H1 (cell line): Measurements from ENCODE around the gene TGM4. TPM values are rescaled to one million over a fixed set of nuclear protein-coding genes. Genes with fewer than 3 reads are reported as not detected.

ENCODE experiments used
- CTCF ChIA-PET: fragments of 300-600 bp; sonication (Branson Sonifier 250); formaldehyde crosslinking; loops from one replicate; lab custom pipeline; 2021; ENCODE audit not compliant: partially characterized antibody; lab: Charles Lee
- POLR2A ChIA-PET: fragments of 300-600 bp; sonication (Branson Sonifier 250); formaldehyde crosslinking; loops from one replicate; lab custom pipeline; 2021; ENCODE audit warnings: inconsistent platforms; ENCODE audit not compliant: partially characterized antibody; lab: Charles Lee
- DNase-seq, 2 experiments: peaks; one replicate each; pipeline versions ENCODE4 v3.0.0 to v3.0.0-alpha.2; 2010 to 2022; ENCODE audit warnings: low spot score in 2 of 2, low read depth in 1 of 2, mixed read lengths in 1 of 2
- FAIRE-seq: peaks from 2 replicates; lab custom pipeline; 2011; peaks lifted over from hg19 to GRCh38; lab: Jason Lieb, UNC
- H2AFZ ChIP-seq: 2 replicates; pipeline ENCODE4 v1.8.1; 2012; ENCODE audit warnings: low read length, inconsistent platforms
- H2AK5ac ChIP-seq: 2 replicates; pipeline ENCODE4 v1.6.1; 2013; ENCODE audit warnings: low read depth, low read length
- H2BK120ac ChIP-seq: replicated peaks from 2 replicates; pipeline ENCODE3; 2013; ENCODE audit warnings: low read depth, low read length, inconsistent platforms
- H2BK12ac ChIP-seq: 2 replicates; pipeline ENCODE4 v1.6.1; 2013; ENCODE audit warnings: low read depth, low read length
- H2BK15ac ChIP-seq: 2 replicates; pipeline ENCODE4 v1.6.1; 2013; ENCODE audit warnings: low read length
- H2BK20ac ChIP-seq: 2 replicates; pipeline ENCODE4 v1.6.1; 2013; ENCODE audit warnings: low read length
- H2BK5ac ChIP-seq: 2 replicates; pipeline ENCODE4 v1.6.1; 2013; ENCODE audit warnings: low read depth, low read length
- H3K14ac ChIP-seq: 2 replicates; pipeline ENCODE4 v1.6.1; 2013; ENCODE audit warnings: inconsistent platforms; ENCODE audit not compliant: insufficient read length
- H3K18ac ChIP-seq: 2 replicates; pipeline ENCODE4 v1.6.1; 2013; ENCODE audit warnings: low read length; ENCODE audit errors: extremely low read depth
- H3K23ac ChIP-seq: 2 replicates; pipeline ENCODE4 v1.6.1; 2013; ENCODE audit warnings: inconsistent platforms; ENCODE audit not compliant: insufficient read length
- H3K23me2 ChIP-seq: 2 replicates; pipeline ENCODE4 v1.6.1; 2013; ENCODE audit warnings: low read depth, low read length
- H3K27ac ChIP-seq: 2 replicates; pipeline ENCODE4 v1.6.1; 2011; ENCODE audit warnings: low read depth, low read length, inconsistent platforms
- H3K27me3 ChIP-seq, 4 experiments: replicated peaks in 1 of 4; 1 replicate in 1 of 4; 2 replicates in 3 of 4; pipeline versions ENCODE4 v1.6.1 to v1.8.1; 2011 to 2013; ENCODE audit warnings: low read length in 3 of 4, mild to moderate bottlenecking in 3 of 4, inconsistent platforms in 2 of 4, mixed read lengths in 2 of 4, moderate library complexity in 1 of 4; ENCODE audit not compliant: control insufficient read depth in 3 of 4, insufficient read depth in 3 of 4; ENCODE audit errors: extremely low read depth in 1 of 4
- H3K36me3 ChIP-seq, 4 experiments: 2 replicates each; pipeline versions ENCODE4 v1.6.1 to v1.8.1; 2011 to 2013; ENCODE audit warnings: mild to moderate bottlenecking in 4 of 4, low read length in 3 of 4, moderate library complexity in 2 of 4, control low read depth in 1 of 4, inconsistent platforms in 1 of 4; ENCODE audit not compliant: insufficient read depth in 4 of 4, control insufficient read depth in 2 of 4
- H3K4ac ChIP-seq: replicated peaks from 2 replicates; pipeline ENCODE3; 2013; ENCODE audit warnings: low read length, low read depth, mixed read lengths, inconsistent platforms; ENCODE audit not compliant: insufficient read length
- H3K4me1 ChIP-seq, 4 experiments: replicated peaks in 1 of 4; 1 replicate in 1 of 4; 2 replicates in 3 of 4; pipeline versions ENCODE4 v1.6.1 to v1.8.1; 2011 to 2013; ENCODE audit warnings: low read length in 3 of 4, inconsistent platforms in 2 of 4, mixed read lengths in 1 of 4; ENCODE audit not compliant: insufficient read depth in 4 of 4, control insufficient read depth in 3 of 4
- H3K4me2 ChIP-seq, 2 experiments: 2 replicates each; pipeline versions ENCODE4 v1.6.1 to v1.8.1; 2011 to 2013; ENCODE audit warnings: low read depth in 2 of 2, low read length in 2 of 2, control low read depth in 1 of 2, inconsistent platforms in 1 of 2, mild to moderate bottlenecking in 1 of 2; ENCODE audit not compliant: insufficient read depth in 1 of 2
- H3K4me3 ChIP-seq, 4 experiments: fragments of 200-600, 300-600 bp in 1 of 4; sonication (generic), shearing (Covaris generic), sonication (Bioruptor Twin) in 1 of 4; 2 replicates each; pipeline versions ENCODE4 v1.5.1 to v1.8.1; 2011 to 2016; ENCODE audit warnings: low read length in 4 of 4, low read depth in 3 of 4, control low read depth in 2 of 4, inconsistent platforms in 2 of 4, mild to moderate bottlenecking in 2 of 4, mixed read lengths in 1 of 4, moderate library complexity in 1 of 4; ENCODE audit not compliant: insufficient read depth in 2 of 4; ENCODE audit errors: extremely low read depth in 1 of 4
- H3K56ac ChIP-seq: replicated peaks from 2 replicates; pipeline ENCODE3; 2013; ENCODE audit warnings: low read depth, mild to moderate bottlenecking, mixed read lengths, low read length, inconsistent platforms; ENCODE audit not compliant: insufficient read length
- H3K79me1 ChIP-seq: 2 replicates; pipeline ENCODE4 v1.6.1; 2013; ENCODE audit warnings: low read depth, low read length, control low read depth
- H3K79me2 ChIP-seq, 2 experiments: 2 replicates each; pipeline versions ENCODE4 v1.6.1 to v1.8.1; 2012 to 2013; ENCODE audit warnings: low read length in 2 of 2, mild to moderate bottlenecking in 2 of 2, inconsistent platforms in 1 of 2; ENCODE audit not compliant: insufficient read depth in 2 of 2, control insufficient read depth in 1 of 2
- H3K9ac ChIP-seq, 4 experiments: replicated peaks in 1 of 4; 1 replicate in 1 of 4; 2 replicates in 3 of 4; pipeline versions ENCODE4 v1.6.1 to v1.8.1; 2011 to 2013; ENCODE audit warnings: low read depth in 3 of 4, low read length in 3 of 4, control low read depth in 2 of 4, mild to moderate bottlenecking in 2 of 4, moderate library complexity in 2 of 4, inconsistent platforms in 1 of 4; ENCODE audit errors: extremely low read depth in 1 of 4
- H3K9me3 ChIP-seq, 2 experiments: 2 replicates each; pipeline versions ENCODE4 v1.6.1 to v1.8.1; 2012 to 2013; ENCODE audit warnings: mild to moderate bottlenecking in 2 of 2, moderate library complexity in 2 of 2, control low read depth in 1 of 2, inconsistent platforms in 1 of 2, low read depth in 1 of 2, low read length in 1 of 2, mixed read lengths in 1 of 2; ENCODE audit not compliant: insufficient read depth in 2 of 2
- H4K20me1 ChIP-seq, 2 experiments: replicated peaks in 1 of 2; 2 replicates each; pipeline versions ENCODE3 to v1.8.1; 2011 to 2013; ENCODE audit warnings: inconsistent platforms in 2 of 2, low read length in 2 of 2, mild to moderate bottlenecking in 1 of 2; ENCODE audit not compliant: insufficient read depth in 2 of 2, control insufficient read depth in 1 of 2
- H4K5ac ChIP-seq: 2 replicates; pipeline ENCODE4 v1.6.1; 2013; ENCODE audit warnings: low read length, low read depth, mixed read lengths, inconsistent platforms; ENCODE audit not compliant: insufficient read length
- H4K8ac ChIP-seq: 2 replicates; pipeline ENCODE4 v1.8.0; 2013; ENCODE audit warnings: mild to moderate bottlenecking, moderate library complexity, low read length, inconsistent platforms; ENCODE audit not compliant: insufficient read depth; ENCODE audit errors: extremely low read depth
- H4K91ac ChIP-seq: replicated peaks from 2 replicates; pipeline ENCODE3; 2013; ENCODE audit warnings: low read length, mixed read lengths, inconsistent platforms; ENCODE audit not compliant: insufficient read length
- BACH1 ChIP-seq: IDR thresholded peaks from 2 replicates; pipeline ENCODE4 v1.6.1; 2012; ENCODE audit warnings: low read length, improper control_type of control experiment
- BCL11A ChIP-seq, 2 experiments: IDR thresholded peaks; one replicate each; pipeline ENCODE4 v1.6.1; 2011; ENCODE audit warnings: low read depth in 2 of 2, low read length in 2 of 2, mild to moderate bottlenecking in 2 of 2
- CHD1 ChIP-seq: IDR thresholded peaks from 2 replicates; pipeline ENCODE4 v1.6.1; 2012; ENCODE audit warnings: low read depth, low read length, improper control_type of control experiment
- FOSL1 ChIP-seq: IDR thresholded peaks from 2 replicates; pipeline ENCODE4 v1.6.1; 2011; ENCODE audit warnings: mild to moderate bottlenecking, low read depth, low read length, moderate library complexity; ENCODE audit not compliant: insufficient read depth
- GABPA ChIP-seq: IDR thresholded peaks from 2 replicates; pipeline ENCODE4 v1.6.1; 2011; ENCODE audit warnings: mild to moderate bottlenecking, low read length, moderate library complexity, borderline replicate concordance; ENCODE audit not compliant: insufficient read depth
- HDAC2 ChIP-seq, 2 experiments: fragments of 300-600 bp in 1 of 2; sonication (generic) in 1 of 2; IDR thresholded peaks; 2 replicates each; pipeline ENCODE4 v1.6.1; 2011 to 2012; ENCODE audit warnings: low read depth in 2 of 2, low read length in 2 of 2, mild to moderate bottlenecking in 2 of 2, moderate library complexity in 2 of 2, borderline replicate concordance in 1 of 2, inconsistent platforms in 1 of 2
- JUND ChIP-seq: IDR thresholded peaks from 2 replicates; pipeline ENCODE4 v1.6.1; 2011; ENCODE audit warnings: mild to moderate bottlenecking, improper control_type of control experiment, low read length
- KDM4A ChIP-seq: IDR thresholded peaks from one replicate; pipeline ENCODE4 v1.7.1; 2012; ENCODE audit warnings: low read depth, mild to moderate bottlenecking, moderate library complexity, low read length, inconsistent platforms; ENCODE audit not compliant: severe bottlenecking
- NRF1 ChIP-seq: IDR thresholded peaks from 2 replicates; pipeline ENCODE4 v1.6.1; 2011; ENCODE audit warnings: mild to moderate bottlenecking, low read depth, low read length, improper control_type of control experiment
- RAD21 ChIP-seq, 2 experiments: IDR thresholded peaks in 1 of 2; conservative IDR thresholded peaks in 1 of 2; 2 replicates each; pipeline ENCODE4 v1.6.1; 2011; ENCODE audit warnings: low read depth in 2 of 2, low read length in 2 of 2, improper control_type of control experiment in 1 of 2, inconsistent platforms in 1 of 2, mild to moderate bottlenecking in 1 of 2, moderate library complexity in 1 of 2
- RBBP5 ChIP-seq: IDR thresholded peaks from 2 replicates; pipeline ENCODE4 v1.7.1; 2012; ENCODE audit warnings: low read depth, mild to moderate bottlenecking, inconsistent platforms, low read length, moderate library complexity, borderline replicate concordance
- SAP30 ChIP-seq: fragments of 300-600 bp; sonication (generic); IDR thresholded peaks from 2 replicates; pipeline ENCODE4 v1.7.1; 2012; ENCODE audit warnings: low read length, moderate library complexity, mild to moderate bottlenecking, inconsistent platforms; ENCODE audit not compliant: insufficient read depth, insufficient replicate concordance
- WGBS, 2 experiments: shearing (Covaris generic) in 1 of 2; methylation state at CpG; one replicate each; pipeline versions ENCODE4 v1.1.6 to v1.1.7; 2013 to 2015; ENCODE audit warnings: low lambda C conversion rate in 2 of 2, mixed read lengths in 2 of 2, inconsistent platforms in 1 of 2, low coverage in 1 of 2, missing lambda C conversion rate in 1 of 2; ENCODE audit not compliant: insufficient replicate concordance in 2 of 2, insufficient coverage in 1 of 2, insufficient read length in 1 of 2; ENCODE audit errors: extremely low coverage in 1 of 2, missing lambda C conversion rate in 1 of 2; 5-methylcytosine and 5-hydroxymethylcytosine counted together
- polyA plus RNA-seq, 7 experiments: library from polyadenylated mRNA; depleted of rRNA in 3 of 7; stranded (reverse) in 5 of 7; unstranded in 2 of 7; fragments of >200 nt in 5 of 7; fragments of 200-250 nt in 2 of 7; gene quantifications; 1 replicate in 5 of 7; 2 replicates in 1 of 7; 4 replicates in 1 of 7; pipeline versions ENCODE4 v1.2.1 to v1.2.3, GENCODE V29; 2011 to 2013; ENCODE audit warnings: missing spikeins in 2 of 7, mixed read lengths in 2 of 7
- total RNA-seq: library from RNA; stranded (reverse); fragmentation: NEBNext Ultra II Directional; extraction: Animal tissue kit (Norgen Biotek cat#: 25700); gene quantifications from 2 replicates; pipeline ENCODE4 v1.2.1, GENCODE V29; 2021

TGM4 gene
- total and polyA plus RNA-seq, 2 of the 8 experiments (the other 6 are each of a cell fraction or from before 2014, with no cell fraction given): 0.02 TPM; not detected in 1

DNA sequence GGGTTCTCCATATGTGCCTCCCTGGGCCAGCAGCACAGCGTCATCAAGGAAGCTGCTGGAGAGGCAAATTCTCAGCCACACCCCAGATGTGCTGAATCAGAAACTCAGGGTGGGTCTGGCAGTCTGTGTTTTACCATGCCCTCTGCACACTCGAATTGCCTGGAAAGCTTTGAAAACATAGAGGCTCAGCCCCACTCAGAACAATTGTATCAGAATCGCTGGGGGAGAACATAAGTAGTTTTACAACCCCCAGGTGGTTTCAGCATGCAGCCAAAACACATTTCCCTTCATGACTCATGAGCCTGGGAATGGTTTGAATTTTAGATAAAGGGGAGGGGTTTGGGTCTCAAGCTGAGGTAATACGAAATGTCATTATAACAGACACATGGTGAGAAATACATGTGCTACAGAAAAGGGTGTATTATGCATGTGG is 9.6 kb downstream of the TGM4 start:
- POLR2A ChIA-PET: interaction anchor here (1.3 to 2.2 kb wide), 2 partner anchors 30 to 123 kb away, joined by 3 to 5 read pairs; partner anchors contain the start of gene KIAA1143
- Histone ChIP-seq H3K56ac (no peak overlapping the region), H3K79me2 (no peaks in the 10 kb centered on the region), H2BK12ac (no peak overlapping the region), H3K4ac (no peak overlapping the region), H3K18ac (no peak overlapping the region), H4K91ac (no peak overlapping the region), H4K8ac (no peak overlapping the region), H3K4me1 (peaks cover 0 to 2% (median 0%) of the 10 kb centered on the region in 4 experiments; a peak in 2 of 7 replicates), H2BK20ac (no peak overlapping the region), H3K4me2 (no peak overlapping the region), H3K27me3 (no peaks in the 10 kb centered on the region), H3K4me3 (no peak overlapping the region; a peak in 1 of 8 replicates), H2AFZ (no peak overlapping the region), H3K9me3 (peaks cover 4 to 8% of the 10 kb centered on the region in 2 experiments; a peak in 2 of 4 replicates), H2BK120ac (no peak overlapping the region), H3K27ac (no peak overlapping the region), H3K79me1 (no peaks in the 10 kb centered on the region), H3K14ac (no peak overlapping the region), H2AK5ac (no peak overlapping the region), H3K23ac (no peak overlapping the region), H3K23me2 (no peaks in the 10 kb centered on the region; the same call in 1 of the 2 replicates), H4K5ac (no peak overlapping the region), H3K9ac (no peak overlapping the region), H2BK5ac (no peak overlapping the region), H2BK15ac (no peak overlapping the region), H3K36me3 (no peaks in the 10 kb centered on the region), H4K20me1 (no peaks in the 10 kb centered on the region)
- TF ChIP-seq BCL11A (IDR thresholded peaks at IDR 0.05; ENCODE audit: low read depth in 2 of 2, low read length in 2 of 2): no peak
- no peak for TF ChIP-seq NRF1
- no peak for TF ChIP-seq CHD1
- TF ChIP-seq RAD21 (IDR thresholded peaks at IDR 0.05 in 1 of 2, conservative IDR thresholded peaks at IDR 0.05 in 1 of 2; ENCODE audit: low read depth in 2 of 2, low read length in 2 of 2): no peak
- no peak for TF ChIP-seq GABPA
- TF ChIP-seq FOSL1: no peak
- no peak for TF ChIP-seq SAP30
- TF ChIP-seq BACH1: no peak
- TF ChIP-seq KDM4A: no peak
- no peak for TF ChIP-seq HDAC2 (IDR thresholded peaks at IDR 0.05; ENCODE audit: borderline replicate concordance in 1 of 2, low read depth in 2 of 2, low read length in 2 of 2)
- no peak for TF ChIP-seq RBBP5
- TF ChIP-seq JUND: no peak
- no peak for DNase-seq
- 81% methylated on average over 4 of the region's 4 CpGs; no CpG with 5 or more reads in 1 of the 2 experiments for WGBS, 2 experiments
- no peak for FAIRE-seq
- CTCF ChIA-PET: interaction anchor here (0.9 to 3.4 kb wide), 5 partner anchors 11 to 58 kb away, joined by 3 to 17 read pairs (median 4); partner anchors contain the start of gene TGM4
